GM19240 (cell line): Measurements from ENCODE around the gene COX17.

Experiments used
- DNase-seq: peaks from one replicate; pipeline ENCODE4 v3.0.0; 2011; ENCODE audit warnings: low spot score; ENCODE audit not compliant: insufficient read length

COX17 gene

GRCh38 chr3:119624002-119624720, 53.0 kb downstream of the COX17 start:
- DNase-seq: no peak

- no peak for DNase-seq
Measured at GRCh38 chr3:119620899-119621298, 56.3 kb downstream of the COX17 start.
